Psoas muscle (tissue), 8 donors: ENCODE measurements around the gene ADGRD1. TPM values are rescaled to one million over a fixed set of nuclear protein-coding genes. Genes with fewer than 3 reads are reported as not detected.
"Not testable (repeated sequence)": the region's sequence is repeated elsewhere in the genome, so short reads cannot be mapped to it uniquely, and the experiment has no call there.

Experiments
- ATAC-seq, 4 donors: fragments of 200-7000 bp; cut with Tn5 transposase; one replicate each; pipeline ENCODE4 v1.9.1; 2020; ENCODE audit warnings: moderate library complexity in 3 of 4, mild to moderate bottlenecking in 2 of 4
- DNase-seq, 2 donors: peaks; one replicate each; pipeline ENCODE4 v3.0.0-alpha.2; 2020
- H3K27ac ChIP-seq: fragments of 200-600 bp; one replicate; pipeline ENCODE4 v1.8.0; 2022
- H3K27me3 ChIP-seq, 3 donors: fragments of 200-600 bp in 1 of 3; one replicate each; pipeline versions ENCODE4 v1.6.1 to v1.8.0; 2013 to 2022; ENCODE audit warnings: low read length in 2 of 3, mild to moderate bottlenecking in 2 of 3, moderate library complexity in 1 of 3; ENCODE audit not compliant: insufficient read depth in 3 of 3
- H3K36me3 ChIP-seq, 2 donors: fragments of 200-600 bp in 1 of 2; one replicate each; pipeline versions ENCODE4 v1.6.1 to v1.8.0; 2013 to 2022; ENCODE audit warnings: low read depth in 1 of 2, mild to moderate bottlenecking in 1 of 2, moderate library complexity in 1 of 2; ENCODE audit not compliant: insufficient read depth in 1 of 2
- H3K4me1 ChIP-seq: fragments of 200-600 bp; one replicate; pipeline ENCODE4 v1.8.0; 2022
- H3K4me3 ChIP-seq: fragments of 200-600 bp; one replicate; pipeline ENCODE4 v1.8.0; 2022; ENCODE audit warnings: mild to moderate bottlenecking
- H3K9me3 ChIP-seq: fragments of 200-600 bp; one replicate; pipeline ENCODE4 v1.8.0; 2022
- WGBS, 3 donors: extraction: QIAGEN DNeasy Blood & Tissue Kit; methylation state at CpG; one replicate each; pipeline versions ENCODE4 v1.1.6 to v1.1.7; 2013; 5-methylcytosine and 5-hydroxymethylcytosine counted together
- intact Hi-C, 2 donors: fragments of 100-400 bp; cut with DNase I; formaldehyde crosslinking; loops; one replicate each; pipeline versions ENCODE4 v1.11.0 to v1.14.2; 2022
- polyA plus RNA-seq, 3 donors: library from polyadenylated mRNA; stranded (reverse); fragments of 200-250 nt; gene quantifications; one replicate each; pipeline ENCODE4 v1.2.3, GENCODE V29; 2013
- total RNA-seq, 4 donors: library from RNA; stranded (reverse); fragmentation: NEBNext Ultra II Directional in 2 of 4; extraction: Animal tissue kit (Norgen Biotek cat#: 25700) in 2 of 4; gene quantifications; one replicate each; pipeline versions ENCODE4 v1.2.1 to v1.2.4, GENCODE V29; 2021 to 2023
- TF ChIP-seq, protein P1 (sequence below): fragments of 200-600 bp; IDR thresholded peaks from one replicate; pipeline ENCODE4 v1.8.0; 2022; ENCODE audit warnings: antibody characterized with exemption
- donor health status: healthy with polysubstance abuse.
- donor health status: DM: no; HTN: no; CAD: no; lungs with moderate emphysema.
- donor health status: Bipolar disorder and iron deficiency.
- donor health status: healthy.
- donor health status: DM: yes; HTN: yes; CAD: no.
- donor health status: DM: no; HTN: no; CAD: no.
- donor health status: DM: no; HTN: no; CAD: no.
- donor health status: DM: yes; HTN: yes; CAD: no.

ADGRD1 gene
- total and polyA plus RNA-seq, 7 donors: 2.1 to 11.6 (median 3.6) TPM

DNA sequence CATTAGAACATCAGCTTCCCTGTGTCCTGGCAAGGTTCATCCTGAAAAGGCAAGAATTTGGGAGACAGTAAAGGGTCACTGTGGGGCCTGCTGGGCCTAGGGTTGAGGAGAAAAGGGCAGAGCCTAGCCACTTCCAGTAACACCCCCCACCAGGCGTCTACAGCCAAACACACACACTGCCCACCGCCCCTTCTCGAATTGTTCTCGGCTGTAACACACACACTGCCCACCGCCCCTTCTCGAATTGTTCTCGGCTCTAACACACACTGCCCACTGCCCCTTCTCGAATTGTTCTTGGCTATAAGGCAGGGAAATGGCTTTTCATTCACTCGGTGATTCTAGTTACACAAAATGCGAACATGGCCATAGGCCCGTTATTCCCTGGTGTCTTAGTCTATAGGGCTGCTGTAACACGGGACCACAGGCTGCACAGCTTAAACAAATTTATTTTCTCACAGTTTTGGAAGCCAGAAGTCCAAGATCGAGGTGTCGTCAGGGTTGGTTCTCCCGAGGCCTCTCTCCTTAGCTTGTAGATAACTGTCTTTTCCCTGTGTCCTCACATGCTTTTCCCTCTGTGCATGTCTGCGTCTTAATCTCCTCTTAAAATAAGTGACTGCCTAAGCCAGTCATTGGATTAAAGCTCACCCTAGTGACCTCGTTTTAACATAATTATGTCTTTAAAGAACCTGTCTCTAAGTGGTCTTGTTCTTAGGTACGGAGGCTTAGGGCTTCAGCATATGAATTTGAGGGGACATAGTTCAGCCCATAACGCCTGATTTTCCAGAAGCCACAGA, 171.0 kb downstream of the ADGRD1 start:
- DNase-seq: no peak
- no peak for ATAC-seq
- 83 to 87% (median 85%) methylated on average over 19 of the region's 19 CpGs for WGBS, 3 donors
- H3K9me3 ChIP-seq: no peaks in the 10 kb centered on the region
- no peak overlapping the region for H3K4me3 ChIP-seq
- no peaks in the 10 kb centered on the region for H3K36me3 ChIP-seq
- no peak overlapping the region for H3K27ac ChIP-seq
- intact Hi-C loops: no loop called here
- H3K27me3 ChIP-seq: no peaks in the 10 kb centered on the region
- TF ChIP-seq, protein P1, sequence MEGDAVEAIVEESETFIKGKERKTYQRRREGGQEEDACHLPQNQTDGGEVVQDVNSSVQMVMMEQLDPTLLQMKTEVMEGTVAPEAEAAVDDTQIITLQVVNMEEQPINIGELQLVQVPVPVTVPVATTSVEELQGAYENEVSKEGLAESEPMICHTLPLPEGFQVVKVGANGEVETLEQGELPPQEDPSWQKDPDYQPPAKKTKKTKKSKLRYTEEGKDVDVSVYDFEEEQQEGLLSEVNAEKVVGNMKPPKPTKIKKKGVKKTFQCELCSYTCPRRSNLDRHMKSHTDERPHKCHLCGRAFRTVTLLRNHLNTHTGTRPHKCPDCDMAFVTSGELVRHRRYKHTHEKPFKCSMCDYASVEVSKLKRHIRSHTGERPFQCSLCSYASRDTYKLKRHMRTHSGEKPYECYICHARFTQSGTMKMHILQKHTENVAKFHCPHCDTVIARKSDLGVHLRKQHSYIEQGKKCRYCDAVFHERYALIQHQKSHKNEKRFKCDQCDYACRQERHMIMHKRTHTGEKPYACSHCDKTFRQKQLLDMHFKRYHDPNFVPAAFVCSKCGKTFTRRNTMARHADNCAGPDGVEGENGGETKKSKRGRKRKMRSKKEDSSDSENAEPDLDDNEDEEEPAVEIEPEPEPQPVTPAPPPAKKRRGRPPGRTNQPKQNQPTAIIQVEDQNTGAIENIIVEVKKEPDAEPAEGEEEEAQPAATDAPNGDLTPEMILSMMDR: no peak
- no peaks in the 10 kb centered on the region for H3K4me1 ChIP-seq

DNA sequence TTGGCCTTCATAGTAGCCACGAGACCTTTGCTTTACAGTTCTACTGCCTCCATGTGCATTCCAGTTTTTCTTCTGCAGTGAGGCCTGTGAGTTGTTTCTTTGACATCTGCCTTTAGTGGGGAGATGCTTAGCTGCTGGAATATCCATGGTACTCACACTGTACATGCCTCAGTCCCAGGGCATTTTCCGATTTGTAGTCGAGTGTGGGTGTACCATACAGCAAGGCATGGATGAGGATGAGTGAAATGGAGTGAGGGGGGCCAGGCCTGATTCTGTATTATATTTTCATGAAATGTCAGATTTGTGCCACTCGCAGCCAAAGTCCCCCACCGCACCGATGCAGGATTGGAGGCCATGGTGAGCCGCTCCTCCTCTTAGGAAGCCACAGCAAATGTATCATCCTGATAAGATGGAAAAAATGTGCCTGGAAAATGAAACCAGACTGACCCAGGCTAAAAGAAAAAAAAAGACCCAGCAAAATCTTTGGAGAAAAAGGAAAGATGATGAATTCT, 173.0 kb downstream of the ADGRD1 start:
- Histone ChIP-seq H3K36me3 (no peaks in the 10 kb centered on the region), H3K27ac (no peak overlapping the region), H3K9me3 (no peaks in the 10 kb centered on the region), H3K4me1 (no peaks in the 10 kb centered on the region), H3K4me3 (no peak overlapping the region), H3K27me3 (no peaks in the 10 kb centered on the region)
- 92 to 93% (median 92%) methylated on average over 7 of the region's 7 CpGs for WGBS, 3 donors
- intact Hi-C loops: no loop called here
- no peak for DNase-seq
- TF ChIP-seq, protein P1: no peak
- no peak for ATAC-seq

DNA sequence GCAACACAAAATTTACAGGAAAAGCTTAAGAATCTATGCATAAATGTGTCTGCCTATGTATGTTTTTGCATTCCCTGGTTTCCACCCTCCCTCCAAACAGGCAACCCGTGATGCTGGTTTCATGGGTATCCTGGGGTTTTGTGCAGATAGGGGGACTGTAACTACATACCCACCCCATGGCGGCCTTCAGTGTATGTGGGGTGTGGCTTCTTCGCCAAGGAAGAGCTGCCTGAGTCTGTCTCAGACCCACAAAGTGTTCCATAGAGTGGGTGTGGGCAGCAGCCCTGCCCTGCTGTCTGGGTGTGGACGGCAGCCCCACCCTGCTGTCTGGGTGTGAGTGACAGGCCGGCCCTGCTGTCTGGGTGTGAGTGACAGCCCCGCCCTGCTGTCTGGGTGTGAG, 174.8 kb downstream of the ADGRD1 start:
- 94 to 97% (median 97%) methylated on average over 6 of the region's 6 CpGs for WGBS, 3 donors

DNA sequence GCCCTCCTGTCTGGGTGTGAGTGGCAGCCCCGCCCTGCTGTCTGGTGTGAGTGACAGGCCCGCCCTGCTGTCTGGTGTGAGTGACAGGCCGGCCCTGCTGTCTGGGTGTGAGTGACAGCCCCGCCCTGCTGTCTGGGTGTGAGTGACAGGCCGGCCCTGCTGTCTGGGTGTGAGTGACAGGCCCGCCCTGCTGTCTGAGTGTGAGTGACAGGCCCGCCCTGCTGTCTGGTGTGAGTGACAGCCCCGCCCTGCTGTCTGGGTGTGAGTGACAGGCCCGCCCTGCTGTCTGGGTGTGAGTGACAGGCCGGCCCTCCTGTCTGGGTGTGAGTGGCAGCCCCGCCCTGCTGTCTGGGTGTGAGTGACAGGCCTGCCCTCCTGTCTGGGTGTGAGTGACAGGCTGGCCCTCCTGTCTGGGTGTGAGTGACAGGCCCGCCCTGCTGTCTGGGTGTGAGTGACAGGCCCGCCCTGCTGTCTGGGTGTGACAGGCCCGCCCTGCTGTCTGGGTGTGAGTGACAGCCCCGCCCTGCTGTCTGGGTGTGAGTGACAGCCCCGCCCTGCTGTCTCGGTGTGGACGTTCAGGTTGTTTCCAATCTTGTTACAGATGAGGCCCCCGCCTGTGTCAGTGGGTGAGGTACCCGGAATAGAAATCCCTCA, 175.4 kb downstream of the ADGRD1 start:
- H3K27me3 ChIP-seq, DNase-seq, intact Hi-C loops, H3K27ac ChIP-seq, H3K36me3 ChIP-seq, ATAC-seq, H3K4me1 ChIP-seq, H3K9me3 ChIP-seq, H3K4me3 ChIP-seq: not testable (repeated sequence)
- WGBS, 3 donors: 88 to 94% (median 93%) methylated on average over 17 to 20 of the region's 20 CpGs

More for the DNA sequence above, 174.8 kb downstream of the ADGRD1 start:
- ATAC-seq: no peak
- Histone ChIP-seq H3K27me3 (no peaks in the 10 kb centered on the region), H3K4me1 (no peaks in the 10 kb centered on the region), H3K36me3 (no peaks in the 10 kb centered on the region), H3K4me3 (no peak overlapping the region), H3K9me3 (no peaks in the 10 kb centered on the region), H3K27ac (no peak overlapping the region)
- no peak for DNase-seq
- intact Hi-C loops: no loop called here
- TF ChIP-seq, protein P1: no peak

DNA sequence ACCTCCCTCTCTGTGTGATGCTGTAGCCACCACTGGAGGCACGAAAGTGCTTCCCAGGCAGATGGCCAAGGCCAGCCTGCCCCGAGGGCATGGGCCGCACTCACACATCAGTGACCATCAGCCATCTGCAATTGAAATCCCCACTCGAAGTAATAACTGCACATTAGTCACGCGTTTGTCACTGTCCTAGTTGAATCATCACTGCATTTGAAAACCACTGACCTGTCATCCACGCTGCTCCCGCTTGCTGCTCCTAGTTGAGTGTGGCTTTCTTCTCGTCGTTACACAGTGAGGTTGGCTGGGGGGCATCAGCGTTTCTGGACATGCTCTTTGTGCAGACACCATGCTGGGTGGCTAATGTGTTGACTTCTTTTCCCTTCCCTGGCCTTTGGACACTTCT, 176.1 kb downstream of the ADGRD1 start:
- H3K9me3 ChIP-seq: no peaks in the 10 kb centered on the region
- H3K27me3 ChIP-seq: no peaks in the 10 kb centered on the region
- WGBS, 3 donors: 62 to 73% (median 68%) methylated on average over 11 of the region's 11 CpGs
- H3K27ac ChIP-seq: no peak overlapping the region
- TF ChIP-seq, protein P1: no peak
- DNase-seq (no peak), ATAC-seq (no peak)
- H3K4me1 ChIP-seq: no peaks in the 10 kb centered on the region
- H3K36me3 ChIP-seq: no peaks in the 10 kb centered on the region
- intact Hi-C loops: no loop called here
- H3K4me3 ChIP-seq: no peak overlapping the region
